HTR-8/SVneo (cell line): ENCODE measurements around the gene SH2D1A.
"Not testable (repeated sequence)": the region's sequence is repeated elsewhere in the genome, so short reads cannot be mapped to it uniquely, and the experiment has no call there.

Source experiments
- DNase-seq: peaks from one replicate; pipeline ENCODE4 v3.0.0; 2011; ENCODE audit warnings: low spot score, mixed read lengths; ENCODE audit not compliant: insufficient read length
- FAIRE-seq: peaks from 2 replicates; lab custom pipeline; 2011; peaks lifted over from hg19 to GRCh38; lab: Jason Lieb, UNC

Gene SH2D1A

DNA sequence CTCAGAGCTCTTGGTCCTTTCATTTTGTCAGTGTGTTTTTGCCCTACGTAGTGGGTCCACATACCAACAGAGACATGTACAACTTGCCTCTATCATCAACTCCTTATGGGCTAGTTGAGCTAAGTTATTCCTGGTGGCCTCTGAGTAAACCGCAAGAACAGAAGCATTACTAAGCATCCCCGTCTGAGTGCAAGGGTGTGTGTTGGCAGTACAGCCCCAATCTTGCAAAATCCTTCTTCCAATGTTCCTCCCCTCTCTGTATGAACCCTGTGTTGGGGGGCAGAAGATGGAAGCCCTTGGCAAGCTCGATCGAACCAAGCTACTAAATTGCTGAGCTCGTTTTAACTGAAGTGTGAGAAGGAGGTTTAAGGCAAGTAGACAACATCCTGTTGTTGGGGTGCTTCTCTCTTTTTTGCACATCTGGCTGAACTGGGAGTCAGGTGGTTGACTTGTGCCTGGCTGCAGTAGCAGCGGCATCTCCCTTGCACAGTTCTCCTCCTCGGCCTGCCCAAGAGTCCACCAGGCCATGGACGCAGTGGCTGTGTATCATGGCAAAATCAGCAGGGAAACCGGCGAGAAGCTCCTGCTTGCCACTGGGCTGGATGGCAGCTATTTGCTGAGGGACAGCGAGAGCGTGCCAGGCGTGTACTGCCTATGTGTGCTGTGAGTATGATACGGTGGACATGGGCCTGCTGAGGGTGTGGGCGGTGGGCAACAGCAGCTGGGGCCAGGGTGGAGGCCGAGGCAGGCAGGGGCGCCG, at the start of gene SH2D1A:
SH2D1A (plus strand) TSS at position 447 of the 760 bp plus-strand sequence; CDS start at position 527, 80 bp downstream.
- DNase-seq = no peak
- FAIRE-seq = no peak

DNA sequence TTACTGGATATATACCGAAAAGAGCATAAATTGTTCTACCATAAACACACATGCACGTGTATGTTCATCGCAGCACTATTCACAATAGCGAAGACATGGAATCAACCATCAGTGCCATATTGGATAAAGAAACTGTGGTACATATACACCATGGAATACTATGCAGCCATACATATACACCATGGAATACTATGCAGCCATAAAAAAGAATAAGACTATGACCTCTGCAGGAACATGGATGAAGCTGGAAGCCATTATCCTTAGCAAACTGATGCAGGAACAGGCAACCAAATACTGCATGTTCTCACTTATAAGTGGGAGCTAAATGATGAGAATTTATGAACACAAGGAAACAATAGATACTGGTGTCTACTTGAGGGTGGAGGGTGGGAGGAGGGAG, 47.0 kb upstream of the SH2D1A start:
- DNase-seq, FAIRE-seq: not testable (repeated sequence)

DNA sequence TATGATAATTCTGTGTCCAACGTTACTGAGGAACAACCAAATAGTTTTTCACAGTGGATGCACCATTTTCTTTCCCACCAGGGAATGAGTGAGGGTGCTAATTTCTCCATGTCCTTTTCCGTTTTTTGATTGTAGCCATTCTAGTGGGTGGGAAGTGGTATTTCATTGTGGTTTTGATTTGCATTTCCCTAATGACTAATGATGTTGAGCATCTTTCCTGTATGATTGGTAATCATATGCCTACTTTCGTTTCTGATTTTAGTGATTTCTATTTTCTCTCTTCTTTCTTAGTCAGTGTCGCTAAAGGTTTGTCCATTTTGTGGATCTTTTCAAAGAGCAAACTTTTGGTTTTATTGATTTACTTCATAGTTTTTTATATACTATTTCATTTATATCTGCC, 46.0 kb upstream of the SH2D1A start:
- FAIRE-seq = no peak
- DNase-seq = no peak

DNA sequence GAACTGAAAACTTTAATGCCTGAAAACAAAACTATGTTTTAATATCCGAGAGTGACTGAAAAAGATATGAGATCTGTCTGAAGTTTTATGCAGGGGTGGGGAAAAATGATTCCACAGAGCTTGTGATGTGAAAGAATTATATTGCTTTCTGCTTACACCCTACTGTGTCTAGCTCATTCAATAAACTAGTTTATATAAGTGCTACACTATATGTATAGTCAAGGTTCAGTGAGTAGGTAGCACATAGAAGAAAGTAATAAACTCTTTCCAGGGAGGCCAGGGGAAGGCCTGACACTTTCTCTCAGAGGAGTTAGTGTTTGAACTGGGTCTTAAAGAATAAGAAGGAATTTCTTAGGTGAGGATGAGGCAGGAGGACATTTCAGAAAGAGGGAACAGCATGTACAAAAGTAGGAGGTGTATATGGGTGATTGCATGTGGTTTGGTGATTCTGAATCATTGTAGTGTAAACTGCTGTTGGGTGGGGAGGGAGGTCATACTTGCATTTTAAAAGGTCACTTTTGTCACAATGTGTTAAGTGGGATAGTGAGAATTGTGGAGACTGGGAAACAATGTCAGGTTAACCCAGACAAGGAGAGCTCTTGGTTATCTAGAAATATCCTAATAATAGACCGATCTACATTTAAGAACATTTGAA, 39.0 kb upstream of the SH2D1A start:
- DNase-seq = no peak
- no peak for FAIRE-seq

DNA sequence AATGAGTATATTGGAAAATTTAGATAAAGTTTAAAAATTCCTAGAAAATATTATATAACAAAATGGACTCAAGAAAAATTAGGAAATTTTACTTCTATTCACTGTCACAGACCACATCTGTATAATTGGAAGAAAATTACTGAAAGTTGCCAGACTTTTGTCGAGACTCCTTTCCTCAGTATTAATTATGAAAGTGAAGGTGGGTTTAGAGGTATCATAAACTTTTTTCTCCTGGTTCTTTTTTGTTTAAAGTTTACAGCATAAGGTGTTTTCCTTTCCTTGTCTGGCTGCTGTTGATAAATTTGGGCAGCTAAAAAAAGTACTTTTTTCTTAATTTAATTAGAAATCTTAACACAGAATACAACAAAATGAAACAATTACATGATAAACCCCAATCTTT, 20.6 kb upstream of the SH2D1A start:
- no peak for FAIRE-seq
- DNase-seq = no peak

DNA sequence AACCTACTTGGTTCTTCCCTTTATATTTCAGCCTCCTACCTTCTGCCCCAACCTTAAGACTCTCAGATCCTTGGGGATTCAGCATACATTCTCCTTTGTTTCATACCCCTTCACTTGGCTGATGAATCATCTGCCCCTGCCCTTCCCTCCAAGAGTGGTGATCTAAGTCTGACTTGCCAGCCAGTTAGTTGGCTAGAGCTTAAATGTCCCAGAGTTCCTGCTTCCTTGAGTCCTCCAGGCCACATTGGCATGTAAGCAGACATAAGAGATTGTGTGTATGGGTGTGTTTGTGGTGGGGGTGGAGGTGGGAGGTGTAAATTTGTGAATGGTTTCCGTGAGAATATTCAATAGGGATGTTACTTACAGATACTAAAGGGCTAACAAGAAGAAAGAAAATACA, 17.6 kb upstream of the SH2D1A start:
- DNase-seq (no peak), FAIRE-seq (no peak)

DNA sequence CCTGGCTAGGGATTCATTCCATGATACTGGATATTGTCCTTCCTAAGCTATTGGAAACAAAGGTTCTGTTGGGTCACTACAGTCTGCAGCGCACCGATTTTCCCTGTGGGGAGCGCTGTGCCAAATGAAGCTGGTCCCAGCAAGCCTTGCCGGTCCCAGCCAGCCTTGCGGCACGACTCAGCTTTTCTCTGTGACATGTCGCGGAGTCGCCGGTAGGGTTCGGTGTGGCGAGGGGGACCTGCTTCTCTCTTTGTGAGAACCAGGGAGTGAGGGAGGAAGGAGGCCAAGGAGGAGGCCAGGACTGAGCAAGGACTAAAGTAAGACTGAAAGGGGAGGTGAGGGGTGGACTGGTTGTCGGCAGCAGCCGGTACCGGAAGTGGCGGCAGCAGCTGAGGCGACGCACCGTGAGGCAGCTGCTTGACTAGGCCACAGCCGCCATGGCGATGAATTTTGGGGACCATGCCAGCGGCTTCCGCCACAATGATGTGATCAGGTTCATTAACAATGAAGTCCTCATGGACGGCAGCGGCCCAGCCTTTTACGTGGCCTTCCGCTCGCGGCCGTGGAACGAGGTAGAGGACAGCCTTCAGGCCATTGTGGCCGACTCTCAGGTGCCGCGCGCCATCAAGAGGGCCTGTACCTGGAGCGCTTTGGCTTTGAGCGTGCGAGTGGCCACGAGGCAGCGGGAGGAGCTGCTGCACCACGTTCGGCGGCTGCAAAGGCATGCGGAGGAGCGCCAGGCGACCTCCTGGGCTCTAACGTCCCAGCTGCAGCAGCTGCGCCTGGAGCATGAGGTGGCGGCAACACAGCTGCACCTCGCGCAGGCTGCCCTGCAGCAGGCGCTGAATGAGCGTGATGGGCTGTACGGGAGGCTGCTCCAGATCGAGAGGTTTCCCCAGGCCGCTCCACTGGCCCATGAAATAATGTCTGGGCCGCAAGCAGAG, 13.6 kb upstream of the SH2D1A start, which contains the start of gene TEX13D:
TEX13D (plus strand) TSS at position 180 of the 944 bp plus-strand sequence; CDS start at position 438, 258 bp downstream.
- no peak for FAIRE-seq
- no peak for DNase-seq

DNA sequence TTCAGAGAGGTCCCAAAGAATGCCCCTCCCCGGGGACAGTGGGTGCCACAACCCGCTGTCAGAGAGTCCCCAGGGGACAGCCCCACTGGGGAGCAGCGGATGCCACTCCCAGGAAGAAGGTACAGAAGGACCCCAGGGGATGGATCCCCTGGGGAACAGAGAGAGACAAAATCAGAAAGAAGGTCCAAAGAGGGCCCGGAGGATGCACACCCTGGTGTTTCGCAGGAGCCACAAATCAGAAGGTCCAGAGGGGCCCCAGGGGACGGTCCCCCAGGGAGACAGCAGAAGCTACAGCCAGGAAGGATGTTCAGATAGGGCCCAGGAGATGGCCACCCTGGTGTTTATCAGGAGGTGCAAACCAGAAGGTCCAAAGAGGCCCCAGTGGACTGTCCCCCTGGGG, 12.5 kb upstream of the SH2D1A start:
- no peak for DNase-seq
- FAIRE-seq = no peak

DNA sequence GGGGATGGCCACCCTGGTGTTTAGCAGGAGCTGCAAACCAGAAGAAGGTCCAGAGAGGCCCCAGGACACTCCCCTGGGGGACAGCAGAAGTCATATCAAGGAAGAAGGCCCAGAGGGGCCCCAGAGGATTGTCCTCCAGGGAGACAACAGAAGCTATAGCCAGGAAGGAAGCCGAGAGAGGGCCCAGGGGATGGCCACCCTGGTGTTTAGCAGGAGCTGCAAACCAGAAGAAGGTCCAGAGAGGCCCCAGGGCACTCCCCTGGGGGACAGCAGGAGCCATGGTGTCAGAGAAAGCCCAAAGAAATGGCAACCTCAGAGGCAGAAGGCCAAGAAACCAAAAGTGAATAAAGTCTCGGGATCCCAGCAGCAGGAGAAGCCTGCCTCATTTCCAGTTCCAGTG, 11.8 kb upstream of the SH2D1A start:
- not testable (repeated sequence) for FAIRE-seq

DNA sequence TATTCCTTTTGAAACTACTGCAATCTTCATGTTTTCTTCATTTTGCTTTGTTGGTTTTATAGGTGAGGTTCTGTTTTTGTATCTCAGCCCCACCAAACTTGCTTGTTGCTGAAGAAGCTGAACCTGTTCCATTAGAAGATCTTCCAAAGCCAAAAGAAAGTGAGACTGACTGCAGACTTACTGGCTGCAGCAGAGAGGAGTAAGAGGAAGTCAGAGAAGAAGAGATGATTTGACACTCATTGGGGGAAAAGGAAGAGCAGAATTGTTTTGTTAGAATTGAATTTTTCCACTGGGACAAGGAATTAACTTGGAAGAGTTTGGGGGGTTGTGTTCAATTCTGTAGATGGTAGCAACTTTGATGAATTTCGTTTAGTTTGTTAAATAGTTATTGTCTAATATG, 10.8 kb upstream of the SH2D1A start:
- no peak for DNase-seq
- FAIRE-seq = no peak

More for the DNA sequence above, 11.8 kb upstream of the SH2D1A start:
- not testable (repeated sequence) for DNase-seq

DNA sequence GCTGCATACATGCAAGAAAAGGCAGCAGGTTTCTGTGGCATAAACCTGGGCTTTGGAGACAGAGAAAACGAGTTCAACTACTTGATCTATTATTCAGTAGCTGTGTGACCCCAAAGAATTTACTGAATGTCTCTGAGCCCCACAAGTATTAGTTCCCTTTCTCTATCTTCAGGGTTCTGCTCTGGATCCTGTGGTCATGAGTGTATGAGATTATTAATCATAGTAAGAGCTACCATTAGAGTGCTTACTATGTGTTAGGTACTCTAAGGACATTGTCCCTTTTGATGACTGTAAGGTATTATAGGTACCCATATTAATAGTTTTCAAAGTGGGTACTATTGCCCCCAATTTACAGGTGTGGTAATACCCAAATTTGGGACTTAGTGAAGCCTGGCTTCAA, 8.4 kb upstream of the SH2D1A start:
- no peak for DNase-seq
- FAIRE-seq = no peak

DNA sequence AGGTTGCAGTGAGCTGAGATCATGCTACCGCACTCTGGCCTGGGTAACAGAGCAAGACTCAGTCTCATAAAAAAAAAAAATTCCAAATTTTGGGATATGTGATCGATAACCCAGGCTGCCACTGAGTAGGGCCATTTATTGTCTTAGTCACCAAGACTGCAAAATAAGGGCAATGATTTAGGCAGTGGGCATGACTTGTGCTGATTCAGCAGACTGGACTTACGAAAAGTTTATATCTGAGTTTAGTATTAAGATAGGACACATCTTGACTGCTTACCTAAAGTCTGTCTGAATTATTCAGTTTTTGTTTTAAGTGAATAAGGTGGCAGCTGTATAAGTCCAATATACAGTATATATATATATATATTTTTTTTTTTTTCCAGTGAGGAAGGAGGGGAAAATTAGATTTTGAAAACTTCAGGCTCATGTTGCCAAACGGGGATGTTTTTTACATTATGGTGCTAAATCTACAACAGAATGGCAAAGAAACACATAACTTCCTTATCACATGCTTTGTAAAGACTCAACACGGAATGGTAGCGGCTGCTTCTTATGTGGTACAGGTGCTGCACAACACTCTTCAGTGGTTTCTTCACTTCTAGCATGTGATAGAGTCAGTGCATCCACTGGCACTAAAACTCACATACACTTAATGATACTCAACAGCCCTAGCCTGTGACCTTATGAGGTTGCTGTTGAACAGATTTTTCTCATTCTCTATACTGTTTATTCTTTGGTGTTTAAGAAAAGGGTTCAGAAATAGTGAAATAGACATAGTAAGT, 7.4 kb upstream of the SH2D1A start:
- FAIRE-seq = no peak
- DNase-seq = no peak

DNA sequence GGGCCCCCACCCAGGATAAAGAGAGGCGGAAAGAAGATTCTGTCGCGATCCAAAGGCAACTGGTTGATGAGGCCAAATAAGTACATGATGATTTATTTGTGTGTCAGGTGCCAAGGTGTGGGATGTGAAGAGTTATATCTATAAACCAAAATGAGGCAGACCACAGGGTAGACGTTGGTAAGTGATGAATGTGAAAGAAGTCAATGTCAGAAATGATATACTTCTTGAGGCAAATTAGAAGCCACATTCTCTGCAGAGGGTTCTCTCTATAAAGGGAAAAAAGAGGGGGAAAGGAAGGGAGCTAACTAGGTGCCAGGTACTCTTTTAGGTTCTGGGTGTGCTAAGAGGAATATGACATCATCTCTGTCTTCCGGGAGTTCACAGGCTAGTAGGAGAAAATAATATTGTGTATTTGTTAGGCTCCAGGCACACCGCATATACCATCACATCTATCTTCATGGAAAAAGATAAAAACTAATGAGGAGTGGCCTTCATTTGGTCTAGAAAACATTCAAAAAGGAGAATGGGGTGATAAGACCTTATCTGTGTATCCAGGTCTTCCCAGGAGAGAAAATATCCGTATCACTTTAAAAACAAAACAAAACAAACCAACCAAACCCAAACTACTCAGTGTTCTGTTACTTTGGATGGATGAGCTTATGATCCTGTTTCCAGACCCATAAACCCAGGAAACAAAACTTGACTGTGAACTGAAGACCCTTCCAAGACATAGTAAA, 4.8 kb upstream of the SH2D1A start:
- FAIRE-seq = no peak
- DNase-seq = no peak

DNA sequence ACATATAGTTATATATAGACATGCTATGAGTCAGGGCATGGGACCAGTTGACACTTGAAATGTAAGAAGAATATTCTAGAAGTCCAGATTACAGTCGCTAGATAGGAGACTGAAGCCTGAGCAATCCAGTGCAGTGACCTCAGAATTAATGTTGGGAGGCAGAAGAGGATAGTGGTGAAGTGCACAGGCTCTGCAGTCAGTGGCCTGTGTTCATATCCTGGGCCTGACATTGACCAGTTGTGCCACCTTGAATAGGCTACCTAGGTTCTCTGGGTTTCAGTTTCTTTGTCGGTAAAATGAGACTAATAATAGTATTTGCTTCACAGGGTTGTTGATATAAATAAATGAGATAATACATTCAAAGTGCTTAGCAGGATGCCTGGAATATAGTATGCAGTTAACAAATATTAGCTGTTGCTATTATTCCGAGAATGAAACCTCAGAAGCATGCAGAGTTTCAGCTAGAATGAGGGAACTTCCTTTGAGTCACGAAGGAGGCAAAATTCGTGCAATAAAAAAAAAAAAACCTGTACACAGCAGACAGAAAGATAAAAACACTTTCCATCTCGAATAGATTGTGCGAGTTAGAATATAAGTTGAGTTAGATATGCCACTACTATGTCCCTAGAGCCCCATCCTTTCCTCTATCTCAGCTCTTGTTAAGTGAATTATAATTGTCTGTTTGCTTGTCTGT, 4.0 kb upstream of the SH2D1A start:
- DNase-seq = no peak
- no peak for FAIRE-seq

DNA sequence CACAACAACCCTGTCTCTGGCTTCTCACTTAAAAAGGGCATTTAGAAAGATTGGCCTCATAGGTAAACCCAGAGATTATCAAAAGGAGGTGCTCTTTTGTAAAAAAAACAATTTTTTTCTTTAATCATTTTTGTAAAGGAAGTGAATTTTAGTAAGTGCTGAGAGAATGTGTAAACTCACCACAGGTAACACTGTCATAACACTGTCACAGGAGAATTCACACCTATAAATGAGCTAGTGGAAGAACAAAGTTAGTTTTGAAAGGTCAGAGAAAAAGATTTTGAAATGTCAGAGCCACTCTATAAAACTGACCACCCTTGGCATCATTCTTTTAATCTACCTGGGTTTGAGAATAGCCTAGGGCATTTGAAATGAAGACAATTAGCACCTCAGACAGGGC, 3.3 kb upstream of the SH2D1A start:
- no peak for FAIRE-seq

DNA sequence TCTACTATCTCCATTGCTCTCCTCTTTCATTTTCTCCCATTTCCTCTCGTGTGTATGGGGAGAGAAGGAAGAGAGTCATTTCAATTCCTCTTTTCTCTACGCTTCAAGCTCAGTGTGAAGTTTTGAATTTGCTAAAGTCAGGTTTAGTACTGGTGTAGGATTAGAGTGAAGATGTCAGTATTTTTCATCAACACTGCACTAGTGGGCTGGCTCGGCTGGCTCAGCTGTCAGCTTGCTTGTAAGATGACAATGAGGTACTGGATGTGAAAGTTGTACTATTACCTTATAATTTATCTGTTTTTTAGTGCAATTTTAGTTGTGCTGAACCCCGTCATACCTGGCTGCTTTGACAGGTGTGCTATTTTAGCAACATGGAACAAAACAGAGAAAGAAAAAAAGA, 2.1 kb upstream of the SH2D1A start:
- DNase-seq = no peak
- no peak for FAIRE-seq

More for the DNA sequence above, 3.3 kb upstream of the SH2D1A start:
- no peak for DNase-seq

DNA sequence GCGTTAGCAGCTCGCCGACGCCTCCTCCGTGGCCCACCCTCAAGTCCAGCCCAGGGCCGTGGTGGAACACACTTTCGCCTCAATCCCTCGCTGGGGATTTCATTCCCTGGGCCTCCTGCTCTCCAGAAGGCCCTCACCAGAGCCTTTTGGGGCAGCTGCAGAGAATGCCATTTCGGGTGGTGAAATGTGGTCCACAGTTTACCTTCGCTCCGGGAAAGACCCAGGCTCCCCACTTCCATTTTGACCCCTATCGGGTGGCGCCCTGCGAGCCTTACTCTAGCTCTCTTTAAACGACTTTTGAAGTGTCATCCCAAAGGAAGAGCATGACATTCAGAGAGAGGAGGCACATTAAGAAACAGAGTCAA, 496 bp downstream of the SH2D1A start:
- FAIRE-seq (no peak), DNase-seq (no peak)

DNA sequence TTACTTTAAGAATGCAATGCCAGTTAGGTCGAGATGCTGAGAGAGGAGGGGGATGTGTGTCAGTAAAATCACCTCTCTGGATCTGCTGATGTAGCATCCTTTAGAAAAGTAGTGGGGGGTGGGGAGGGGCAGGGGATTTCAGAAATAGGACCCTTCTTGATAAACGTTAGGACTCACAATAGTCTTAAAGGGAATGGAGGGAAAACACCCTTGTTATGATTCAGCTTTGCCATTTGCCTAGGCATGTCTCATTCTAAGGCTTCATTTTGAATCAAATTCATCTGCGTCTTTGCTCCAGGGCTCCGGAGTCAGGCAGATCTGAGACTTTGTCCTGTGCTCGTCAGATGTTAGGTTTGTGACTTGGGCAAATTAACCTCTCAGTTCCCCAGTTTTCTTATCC, 879 bp downstream of the SH2D1A start:
- DNase-seq (no peak), FAIRE-seq (no peak)

DNA sequence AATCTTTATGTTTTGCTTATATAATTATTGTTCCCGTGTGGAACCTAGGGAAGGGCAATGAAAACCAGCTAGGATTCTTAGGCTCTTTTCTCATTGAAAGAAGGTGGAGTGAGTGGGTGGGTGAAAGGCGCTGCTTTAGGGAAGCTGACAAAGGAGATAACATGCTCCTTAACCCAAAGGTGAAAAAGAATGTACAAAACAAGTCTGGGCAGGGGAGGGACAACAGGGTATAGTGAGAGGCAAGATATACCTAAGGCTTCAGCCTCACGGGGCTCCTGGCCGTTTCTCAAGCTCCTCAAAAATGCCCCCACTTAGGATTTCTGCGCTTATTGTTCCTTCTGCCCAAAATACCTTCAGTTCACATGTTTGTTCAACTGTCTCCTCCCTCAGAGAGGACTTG, 1.8 kb downstream of the SH2D1A start:
- FAIRE-seq (no peak), DNase-seq (no peak)
